Measurements from ENCODE around the gene TMEM176B.
"Not testable (repeated sequence)": the region's sequence is repeated elsewhere in the genome, so short reads cannot be mapped to it uniquely, and the experiment has no call there.

Gene TMEM176B

GRCh38 chr7:150788474-150789269, 11.5 kb downstream of the TMEM176B start:
- DNase-seq = no peak

GRCh38 chr7:150787321-150788281, 12.6 kb downstream of the TMEM176B start:
- no peak for DNase-seq

DNA sequence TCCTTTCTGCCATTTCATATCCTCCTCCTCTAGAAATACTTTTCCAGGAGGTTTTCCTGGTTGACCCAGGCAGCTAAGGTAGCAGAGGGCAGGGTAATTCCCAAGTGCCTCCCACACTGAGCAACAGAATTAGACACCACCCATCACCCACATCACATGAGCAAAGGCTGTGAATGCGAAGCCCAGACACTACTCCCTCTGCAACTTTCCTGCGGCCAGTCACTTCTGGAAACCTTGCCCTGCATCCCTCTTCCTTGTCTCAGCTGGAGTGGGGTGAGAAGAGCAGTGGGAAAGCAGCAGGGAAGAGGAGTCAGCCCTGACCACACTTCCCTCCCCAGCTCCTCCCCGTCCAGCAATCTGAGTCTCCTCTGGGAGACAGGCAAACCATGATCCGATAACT, 15.2 kb downstream of the TMEM176B start:
- DNase-seq = no peak

DNA sequence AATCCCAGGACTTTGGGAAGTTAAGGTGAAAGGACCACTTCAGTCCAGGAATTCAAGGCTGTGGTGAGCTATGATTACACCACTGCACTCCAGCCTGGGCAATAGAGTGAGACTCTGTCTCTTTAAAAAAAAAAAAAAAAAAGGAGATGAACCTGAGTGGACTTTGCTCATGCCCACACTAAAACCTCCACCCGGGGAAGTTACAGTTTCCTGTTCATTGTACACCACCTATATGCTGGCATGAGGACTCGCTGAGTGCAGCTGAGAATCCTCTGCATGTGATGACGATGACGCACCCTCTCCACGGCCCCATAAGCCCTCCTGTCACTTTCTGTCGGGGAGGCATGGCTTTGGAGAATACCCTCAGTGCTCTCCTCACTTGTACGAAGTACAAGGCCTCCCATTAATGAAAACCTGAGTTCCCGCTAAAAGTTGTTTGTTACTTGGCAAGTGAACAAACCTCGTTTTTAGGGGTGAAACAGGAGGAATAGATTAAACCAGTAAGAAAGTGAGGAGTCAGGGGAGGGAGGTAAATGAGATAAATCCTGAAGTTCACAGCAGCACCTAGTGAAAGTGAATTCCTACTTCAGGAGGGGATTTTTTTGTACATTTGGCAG, 15.9 kb downstream of the TMEM176B start:
- no peak for DNase-seq

DNA sequence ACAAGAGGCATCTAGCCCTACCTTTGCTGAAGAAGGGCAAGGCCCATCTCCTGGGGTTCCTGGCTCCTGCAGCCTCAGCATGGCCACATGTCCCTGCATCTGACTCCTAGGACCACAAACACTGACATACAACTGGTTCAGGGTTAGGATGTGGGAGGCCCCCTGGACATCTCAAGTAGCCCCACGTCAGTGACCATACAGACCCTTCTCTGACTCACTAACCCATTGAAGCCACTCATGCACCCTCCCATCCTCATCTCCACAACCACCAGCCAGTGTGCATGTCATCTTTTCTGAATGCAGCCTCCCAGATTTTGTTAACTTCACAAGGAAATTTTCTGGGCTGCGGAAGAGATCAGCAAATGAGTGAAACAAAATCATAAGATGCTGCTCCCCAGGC, 18.2 kb downstream of the TMEM176B start:
- DNase-seq = no peak

- DNase-seq = no peak
Measured at GRCh38 chr7:150781103-150781502, 19.1 kb downstream of the TMEM176B start.

GRCh38 chr7:150780292-150780691, 19.9 kb downstream of the TMEM176B start:
- DNase-seq = no peak

GRCh38 chr7:150778738-150779301, 21.3 kb downstream of the TMEM176B start:
- DNase-seq = peak; percentile 68

- DNase-seq = no peak
Measured at GRCh38 chr7:150778014-150778737, 22.0 kb downstream of the TMEM176B start.

DNA sequence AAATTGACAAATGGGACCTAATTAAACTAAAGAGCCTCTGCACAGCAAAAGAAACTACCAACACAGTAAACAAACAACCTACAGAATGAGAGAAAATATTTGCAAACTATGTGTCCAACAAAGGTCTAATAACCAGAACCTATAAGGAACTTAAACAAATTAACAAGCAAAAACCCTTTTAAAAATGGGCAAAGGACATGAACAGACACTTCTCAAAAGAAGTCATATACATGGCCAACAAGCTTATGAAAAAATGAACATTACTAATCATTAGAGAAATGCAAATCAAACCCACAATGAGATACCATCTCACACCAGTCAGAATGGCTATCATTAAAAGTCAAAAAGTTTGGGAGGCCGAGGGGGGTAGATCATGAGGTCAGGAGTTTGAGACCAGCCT, 26.0 kb downstream of the TMEM176B start:
- DNase-seq = not testable (repeated sequence)

- DNase-seq = no peak
Measured at GRCh38 chr7:150769768-150770167, 30.4 kb downstream of the TMEM176B start.

DNA sequence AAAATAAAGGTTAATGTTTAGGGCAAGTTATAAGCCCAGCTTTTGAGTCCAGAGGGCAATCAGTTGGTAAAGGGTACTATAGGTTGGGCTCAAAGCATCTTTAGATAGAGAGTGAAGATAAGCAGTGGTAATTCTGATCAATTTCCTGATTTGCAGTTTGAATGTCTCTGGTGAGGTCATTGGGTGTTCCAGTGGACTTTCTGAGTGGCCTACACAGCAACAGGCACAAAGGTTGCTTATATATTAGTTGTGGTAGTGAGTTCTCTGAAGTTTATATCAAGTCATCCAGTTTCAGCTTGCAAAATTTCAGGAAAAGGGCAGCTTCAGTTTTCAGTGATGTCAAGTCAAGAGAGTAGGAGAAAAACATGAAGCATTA, 33.8 kb downstream of the TMEM176B start:
- no peak for DNase-seq

GRCh38 chr7:150759479-150759878, 40.7 kb downstream of the TMEM176B start:
- DNase-seq = no peak

- peak; percentile 69 for DNase-seq
Measured at GRCh38 chr7:150756858-150757257, 43.3 kb downstream of the TMEM176B start.

DNA sequence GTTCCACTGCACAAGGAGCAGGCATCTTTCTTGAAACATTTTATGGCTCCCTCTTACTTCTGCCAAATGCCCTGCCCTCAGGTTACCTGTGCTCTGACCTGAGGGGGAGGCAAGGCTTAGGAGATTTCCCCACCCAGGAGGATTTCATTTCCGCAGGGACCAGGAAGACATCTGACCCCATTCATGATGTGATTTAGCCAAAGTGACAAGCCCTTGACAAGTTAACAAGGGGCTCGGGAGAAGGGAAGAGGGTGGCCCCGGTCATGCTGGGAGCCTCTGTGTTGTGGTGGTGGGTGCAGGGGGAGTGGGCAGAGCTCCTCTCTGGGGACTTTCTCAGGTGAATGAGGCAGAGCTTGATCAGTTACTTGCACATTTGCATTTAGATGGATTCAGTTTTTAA, 44.0 kb downstream of the TMEM176B start:
- no peak for DNase-seq

DNA sequence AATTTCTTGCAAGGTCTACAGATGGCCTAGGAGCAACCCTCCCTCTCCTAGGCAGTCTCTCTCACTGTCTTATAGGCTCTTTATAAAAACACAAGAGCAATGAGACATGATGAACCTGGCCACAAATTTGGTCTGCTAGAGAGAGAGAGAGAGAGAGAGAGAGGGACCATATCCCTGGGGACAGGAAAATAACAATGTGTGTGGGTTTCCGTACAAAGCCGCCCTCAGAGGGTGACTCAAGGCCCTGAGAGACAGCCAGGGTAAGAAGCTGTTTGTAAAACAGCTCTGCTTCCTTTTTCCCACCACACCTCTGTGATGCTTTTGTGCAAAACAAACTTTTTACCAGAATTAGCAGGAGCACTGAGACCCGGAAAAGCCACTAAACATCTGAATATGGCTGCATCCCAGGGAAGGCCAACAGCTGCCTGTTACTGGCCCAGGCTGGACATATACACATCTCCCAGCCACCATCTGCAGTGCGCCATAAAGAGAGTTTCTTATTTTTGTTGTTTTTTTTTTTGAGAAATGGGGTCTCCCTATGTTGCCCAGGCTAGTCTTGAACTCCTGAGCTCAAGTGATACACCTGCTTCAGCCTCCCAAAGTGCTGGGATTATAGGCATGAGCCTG, 44.6 kb downstream of the TMEM176B start:
- peak; percentile 87 for DNase-seq

GRCh38 chr7:150754951-150755350, 45.2 kb downstream of the TMEM176B start:
- DNase-seq = no peak

DNA sequence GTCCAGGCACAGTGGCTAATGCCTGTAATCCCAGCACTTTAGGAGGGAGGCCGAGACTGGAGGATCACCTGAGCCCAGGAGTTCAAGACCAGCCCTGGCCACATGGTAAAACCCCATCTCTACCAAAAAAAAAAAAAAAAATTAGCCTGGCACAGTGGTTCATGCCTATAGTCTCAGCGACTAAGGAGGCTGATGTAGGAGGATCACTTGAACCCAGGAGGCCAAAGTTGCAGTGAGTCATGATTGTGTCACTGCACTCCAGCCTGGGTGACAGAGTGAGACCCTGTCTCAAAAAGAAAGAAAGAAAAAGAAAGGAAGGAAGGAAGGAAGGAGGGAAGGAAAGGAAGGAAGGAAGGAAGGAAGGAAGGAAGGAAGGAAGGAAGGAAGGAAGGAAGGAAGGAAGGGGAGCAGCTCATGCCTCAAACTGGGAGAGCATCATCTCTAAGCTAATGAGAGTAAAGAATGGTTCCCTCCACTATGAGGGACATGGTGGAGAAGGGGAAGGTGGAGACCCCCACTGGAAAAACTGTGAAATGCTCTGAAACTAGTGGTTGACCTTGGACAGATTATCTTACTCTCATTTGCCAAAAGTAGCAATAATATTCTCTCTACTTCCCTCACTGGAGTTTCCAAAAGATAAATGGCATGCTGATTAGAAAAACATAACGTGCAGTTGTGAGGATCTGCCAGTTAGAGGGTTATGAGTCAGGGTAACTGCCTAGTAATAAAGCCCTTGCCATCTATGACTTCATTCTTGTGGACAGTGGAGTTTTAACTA, 46.1 kb downstream of the TMEM176B start:
- DNase-seq = peak; percentile 78

DNA sequence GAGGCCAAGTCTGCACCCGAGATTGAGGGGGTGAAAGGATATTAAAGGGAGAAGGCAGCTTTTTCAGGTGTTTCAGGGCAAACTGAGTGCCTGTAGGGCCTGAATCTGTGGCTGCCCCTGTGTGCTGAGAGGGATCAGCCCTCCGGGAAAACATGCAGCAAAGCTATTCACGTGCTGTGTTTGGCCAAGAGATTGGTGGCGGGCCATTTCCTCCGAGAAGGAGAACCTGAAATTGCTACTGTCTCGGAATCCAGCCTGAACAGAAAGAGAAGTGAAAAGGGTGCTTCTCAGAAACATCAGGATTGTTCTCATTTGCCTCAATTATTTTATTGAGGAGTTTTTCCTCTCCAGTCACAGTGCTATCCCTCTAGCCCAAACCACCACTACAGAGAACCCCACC, 46.9 kb downstream of the TMEM176B start:
- DNase-seq = no peak

- no peak for DNase-seq
Measured at GRCh38 chr7:150751702-150752101, 48.5 kb downstream of the TMEM176B start.

- no peak for DNase-seq
Measured at GRCh38 chr7:150748376-150748775, 51.8 kb downstream of the TMEM176B start.

Measured in activated CD4-positive, alpha-beta T cell treated with anti-CD3 and anti-CD28 coated beads, Interleukin-2, amount 50 U/mL, for 16 hours (primary cell).